Hematopoietic multipotent progenitor cell treated with erythropoietin and hydrocortisone succinate and interleukin-3 and kit ligand, for 6 days (in vitro differentiated cells): Measurements from ENCODE around the gene TTC27.
"Not testable (repeated sequence)": the region's sequence is repeated elsewhere in the genome, so short reads cannot be mapped to it uniquely, and the experiment has no call there.

ENCODE experiments used
- DNase-seq: peaks from one replicate; pipeline ENCODE4 v3.0.0-alpha.2; 2015

The TTC27 gene

GRCh38 chr2:32862269-32863055 is 234.6 kb downstream of the TTC27 start:
- no peak for DNase-seq

- no peak for DNase-seq
These were observed 235.5 kb downstream of the TTC27 start for GRCh38 chr2:32863326-32863725.

GRCh38 chr2:32863803-32864202 is 236.0 kb downstream of the TTC27 start:
- no peak for DNase-seq

- DNase-seq, result no peak
These were observed 236.7 kb downstream of the TTC27 start for GRCh38 chr2:32864334-32865111.

GRCh38 chr2:32865399-32866068 is 237.7 kb downstream of the TTC27 start:
- no peak for DNase-seq

GRCh38 chr2:32866462-32866861 is 238.6 kb downstream of the TTC27 start:
- DNase-seq, result not testable (repeated sequence)
